Measurements from ENCODE around the gene BCAR1. TPM values are rescaled to one million over a fixed set of nuclear protein-coding genes. Genes with fewer than 3 reads are reported as not detected.

BCAR1 gene
- total RNA-seq, 2 donors from 2014 or later, result not detected

Other genes starting within 250 kb of the BCAR1 start
- 1 to 10 TPM in 1 of 2 donors, under 1 TPM in 1; 0.19 to 1.1 TPM for gene LDHD, start 134.8 kb downstream of the BCAR1 start, total RNA-seq
- gene ZFP1, start 103.1 kb downstream of the BCAR1 start, total RNA-seq, result 10 to 100 TPM; 11.2 to 16.7 TPM
- gene CTRB2, start 44.5 kb downstream of the BCAR1 start, total RNA-seq, result not detected
- not detected for gene CTRB1, start 32.6 kb downstream of the BCAR1 start, total RNA-seq
- gene CFDP1, start 181.9 kb upstream of the BCAR1 start, total RNA-seq, result 10 to 100 TPM; 29.1 to 49.5 TPM
- 10 to 100 TPM; 38.3 to 48.4 TPM for gene TMEM170A, start 213.1 kb upstream of the BCAR1 start, total RNA-seq
- under 1 TPM in 1 of 2 donors, not detected in 1; 0.08 TPM for gene CHST6, start 243.8 kb upstream of the BCAR1 start, total RNA-seq

Data from natural killer cell treated with Interleukin-12 subunit alpha and Interleukin-12 subunit beta and Interleukin-15 and Interleukin-18, amount 100 ng/mL, for 72 hours (primary cell).